ENCODE data around the gene LYVE1.

DNA sequence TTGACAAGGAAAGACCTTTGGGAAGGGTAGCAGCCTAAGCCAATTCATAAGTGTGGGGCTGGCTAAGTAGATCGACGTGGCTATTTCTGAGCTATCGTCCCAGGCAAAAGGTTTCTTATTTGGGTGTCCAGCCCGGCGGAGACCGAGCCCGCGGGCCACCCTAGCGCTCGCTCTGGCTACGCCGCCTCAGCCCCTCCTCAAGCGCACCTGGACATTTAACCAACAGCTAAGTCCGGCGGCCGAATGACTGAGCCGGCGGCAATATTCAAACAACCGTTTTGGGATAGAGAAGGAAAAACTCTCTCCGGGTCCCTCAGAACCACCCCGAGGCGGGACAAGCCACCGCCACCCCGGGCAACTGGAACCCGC is 27.9 kb downstream of the LYVE1 start:
- TF ChIP-seq, protein P1, sequence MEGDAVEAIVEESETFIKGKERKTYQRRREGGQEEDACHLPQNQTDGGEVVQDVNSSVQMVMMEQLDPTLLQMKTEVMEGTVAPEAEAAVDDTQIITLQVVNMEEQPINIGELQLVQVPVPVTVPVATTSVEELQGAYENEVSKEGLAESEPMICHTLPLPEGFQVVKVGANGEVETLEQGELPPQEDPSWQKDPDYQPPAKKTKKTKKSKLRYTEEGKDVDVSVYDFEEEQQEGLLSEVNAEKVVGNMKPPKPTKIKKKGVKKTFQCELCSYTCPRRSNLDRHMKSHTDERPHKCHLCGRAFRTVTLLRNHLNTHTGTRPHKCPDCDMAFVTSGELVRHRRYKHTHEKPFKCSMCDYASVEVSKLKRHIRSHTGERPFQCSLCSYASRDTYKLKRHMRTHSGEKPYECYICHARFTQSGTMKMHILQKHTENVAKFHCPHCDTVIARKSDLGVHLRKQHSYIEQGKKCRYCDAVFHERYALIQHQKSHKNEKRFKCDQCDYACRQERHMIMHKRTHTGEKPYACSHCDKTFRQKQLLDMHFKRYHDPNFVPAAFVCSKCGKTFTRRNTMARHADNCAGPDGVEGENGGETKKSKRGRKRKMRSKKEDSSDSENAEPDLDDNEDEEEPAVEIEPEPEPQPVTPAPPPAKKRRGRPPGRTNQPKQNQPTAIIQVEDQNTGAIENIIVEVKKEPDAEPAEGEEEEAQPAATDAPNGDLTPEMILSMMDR (IDR thresholded peaks at IDR 0.05; ENCODE audit: insufficient read depth, low read depth, low read length) = no peak
- TF ChIP-seq EZH2 (IDR thresholded peaks at IDR 0.05; ENCODE audit: insufficient read depth, low read length) = no peak

All from astrocyte (in vitro differentiated cells and primary cell).